Measurements from ENCODE around the gene NDFIP1. TPM values are rescaled to one million over a fixed set of nuclear protein-coding genes. Genes with fewer than 3 reads are reported as not detected.

The NDFIP1 gene
- total and polyA plus RNA-seq, 2 experiments from 2014 or later, result 63.8 to 85.0 TPM

DNA sequence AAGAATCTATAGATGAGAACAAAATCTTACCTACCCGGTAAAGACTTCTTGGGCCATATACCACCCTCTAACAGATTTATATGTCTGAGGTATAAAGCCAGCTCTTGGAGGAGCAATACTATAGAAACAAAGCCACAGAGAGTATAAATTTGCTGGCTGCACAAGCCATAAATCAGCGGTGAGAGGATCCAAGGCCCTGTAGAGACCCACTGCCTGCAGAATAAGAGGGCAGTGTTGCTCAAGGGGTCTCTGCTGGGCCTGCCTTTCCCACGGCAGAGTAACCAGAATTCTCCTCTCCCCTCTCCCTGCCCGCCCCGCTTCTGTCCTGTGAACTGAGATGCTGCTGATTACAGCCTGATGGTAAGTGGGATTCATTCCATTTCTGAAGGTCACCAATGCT is 89.2 kb downstream of the NDFIP1 start:
- no peaks in the 10 kb centered on the region for H3K9me3 ChIP-seq (ENCODE audit: low read depth)
- H3K36me3 ChIP-seq (replicated peaks; ENCODE audit: insufficient read depth, low read depth), result no peaks in the 10 kb centered on the region
- no peak overlapping the region for H3K27ac ChIP-seq
- no peaks in the 10 kb centered on the region for H3K79me2 ChIP-seq
- no peak overlapping the region for H3K4me3 ChIP-seq
- H2AFZ ChIP-seq, result no peak overlapping the region
- no peaks in the 10 kb centered on the region for H4K20me1 ChIP-seq (ENCODE audit: insufficient read depth, poor library complexity, severe bottlenecking)
- no peaks in the 10 kb centered on the region for H3K27me3 ChIP-seq
- TF ChIP-seq, protein P1, sequence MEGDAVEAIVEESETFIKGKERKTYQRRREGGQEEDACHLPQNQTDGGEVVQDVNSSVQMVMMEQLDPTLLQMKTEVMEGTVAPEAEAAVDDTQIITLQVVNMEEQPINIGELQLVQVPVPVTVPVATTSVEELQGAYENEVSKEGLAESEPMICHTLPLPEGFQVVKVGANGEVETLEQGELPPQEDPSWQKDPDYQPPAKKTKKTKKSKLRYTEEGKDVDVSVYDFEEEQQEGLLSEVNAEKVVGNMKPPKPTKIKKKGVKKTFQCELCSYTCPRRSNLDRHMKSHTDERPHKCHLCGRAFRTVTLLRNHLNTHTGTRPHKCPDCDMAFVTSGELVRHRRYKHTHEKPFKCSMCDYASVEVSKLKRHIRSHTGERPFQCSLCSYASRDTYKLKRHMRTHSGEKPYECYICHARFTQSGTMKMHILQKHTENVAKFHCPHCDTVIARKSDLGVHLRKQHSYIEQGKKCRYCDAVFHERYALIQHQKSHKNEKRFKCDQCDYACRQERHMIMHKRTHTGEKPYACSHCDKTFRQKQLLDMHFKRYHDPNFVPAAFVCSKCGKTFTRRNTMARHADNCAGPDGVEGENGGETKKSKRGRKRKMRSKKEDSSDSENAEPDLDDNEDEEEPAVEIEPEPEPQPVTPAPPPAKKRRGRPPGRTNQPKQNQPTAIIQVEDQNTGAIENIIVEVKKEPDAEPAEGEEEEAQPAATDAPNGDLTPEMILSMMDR (IDR thresholded peaks at IDR 0.05; ENCODE audit: poor library complexity), result no peak
- TF ChIP-seq EZH2phosphoT487 (IDR thresholded peaks at IDR 0.05; ENCODE audit: low read depth, severe bottlenecking, unreplicated experiment) (no peak), EZH2 (IDR thresholded peaks at IDR 0.05; ENCODE audit: borderline replicate concordance) (no peak)
- DNase-seq (ENCODE audit: low spot score), result no peak
- H3K4me1 ChIP-seq (ENCODE audit: insufficient read depth), result peaks cover 2% of the 10 kb centered on the region
- WGBS (ENCODE audit: low lambda C conversion rate, missing lambda C conversion rate), result 91% methylated on average over 5 of the region's 5 CpGs
- H3K9me2 ChIP-seq (replicated peaks; ENCODE audit: insufficient read depth), result no peaks in the 10 kb centered on the region
- H3K4me2 ChIP-seq, result no peak overlapping the region

DNA sequence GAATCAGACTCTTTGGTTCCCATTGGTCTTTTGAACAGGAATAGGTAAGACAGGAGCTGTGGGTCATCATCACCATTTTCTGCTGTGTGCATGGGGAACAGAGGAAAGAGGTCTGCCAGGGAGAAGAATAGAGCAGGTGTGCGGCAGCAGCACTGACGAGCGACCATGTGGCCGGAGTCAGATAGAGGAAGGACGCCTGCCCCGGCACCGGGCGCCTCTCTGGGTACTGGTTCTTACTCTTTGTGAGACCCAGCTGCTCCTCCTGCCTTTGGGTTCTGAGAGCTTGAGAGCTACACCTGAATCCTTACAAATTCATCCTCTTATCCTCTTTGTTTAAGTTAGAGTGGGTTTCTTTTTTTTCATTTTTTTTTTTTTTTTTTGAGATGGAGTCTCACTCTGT is 90.8 kb downstream of the NDFIP1 start:
- no peaks in the 10 kb centered on the region for H3K4me1 ChIP-seq (ENCODE audit: insufficient read depth)
- H3K4me3 ChIP-seq, result no peak overlapping the region
- no peaks in the 10 kb centered on the region for H3K36me3 ChIP-seq (replicated peaks; ENCODE audit: insufficient read depth, low read depth)
- DNase-seq (ENCODE audit: low spot score), result no peak
- WGBS (ENCODE audit: low lambda C conversion rate, missing lambda C conversion rate), result 99% methylated on average over 8 of the region's 8 CpGs
- no peak for TF ChIP-seq EZH2 (IDR thresholded peaks at IDR 0.05; ENCODE audit: borderline replicate concordance)
- no peak for TF ChIP-seq EZH2phosphoT487 (IDR thresholded peaks at IDR 0.05; ENCODE audit: low read depth, severe bottlenecking, unreplicated experiment)
- TF ChIP-seq, protein P1 (IDR thresholded peaks at IDR 0.05; ENCODE audit: poor library complexity), result no peak
- H3K9me3 ChIP-seq (ENCODE audit: low read depth), result no peaks in the 10 kb centered on the region
- H3K9me2 ChIP-seq (replicated peaks; ENCODE audit: insufficient read depth), result no peaks in the 10 kb centered on the region
- H3K79me2 ChIP-seq, result no peaks in the 10 kb centered on the region
- H3K27me3 ChIP-seq, result no peaks in the 10 kb centered on the region
- H4K20me1 ChIP-seq (ENCODE audit: insufficient read depth, poor library complexity, severe bottlenecking), result no peaks in the 10 kb centered on the region
- no peak overlapping the region for H3K4me2 ChIP-seq
- no peak overlapping the region for H2AFZ ChIP-seq
- H3K27ac ChIP-seq, result no peak overlapping the region

DNA sequence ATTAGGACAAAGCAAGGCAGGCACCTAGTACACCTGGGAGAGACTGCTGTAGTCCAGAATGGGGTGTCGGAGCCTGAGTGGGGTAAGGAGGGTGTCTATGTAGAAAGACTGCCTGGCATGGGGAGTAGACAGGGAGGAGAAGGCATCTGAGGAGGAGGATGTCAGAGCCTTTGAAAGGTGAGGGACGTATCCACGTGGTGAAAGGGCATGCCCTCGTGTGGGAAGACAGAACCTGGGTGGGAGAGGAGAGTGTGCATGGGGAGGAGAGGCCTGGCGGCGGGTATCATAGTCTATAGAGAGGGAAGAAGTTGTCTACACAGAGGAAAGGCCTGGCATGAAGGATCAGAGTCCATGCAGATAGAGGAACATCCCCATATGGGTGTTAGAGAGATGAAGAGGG is 91.8 kb downstream of the NDFIP1 start:
- H3K27ac ChIP-seq, result no peak overlapping the region
- TF ChIP-seq EZH2 (IDR thresholded peaks at IDR 0.05; ENCODE audit: borderline replicate concordance) (no peak), EZH2phosphoT487 (IDR thresholded peaks at IDR 0.05; ENCODE audit: low read depth, severe bottlenecking, unreplicated experiment) (no peak)
- TF ChIP-seq, protein P1 (IDR thresholded peaks at IDR 0.05; ENCODE audit: poor library complexity), result no peak
- H3K9me2 ChIP-seq (replicated peaks; ENCODE audit: insufficient read depth), result no peaks in the 10 kb centered on the region
- H3K9me3 ChIP-seq (ENCODE audit: low read depth), result no peaks in the 10 kb centered on the region
- H3K27me3 ChIP-seq, result no peaks in the 10 kb centered on the region
- DNase-seq (ENCODE audit: low spot score), result no peak
- no peak overlapping the region for H2AFZ ChIP-seq
- H4K20me1 ChIP-seq (ENCODE audit: insufficient read depth, poor library complexity, severe bottlenecking), result no peaks in the 10 kb centered on the region
- no peak overlapping the region for H3K4me3 ChIP-seq
- no peak overlapping the region for H3K4me2 ChIP-seq
- 63% methylated on average over 6 of the region's 6 CpGs for WGBS (ENCODE audit: low lambda C conversion rate, missing lambda C conversion rate)
- H3K79me2 ChIP-seq, result no peaks in the 10 kb centered on the region
- H3K4me1 ChIP-seq (ENCODE audit: insufficient read depth), result no peaks in the 10 kb centered on the region
- no peaks in the 10 kb centered on the region for H3K36me3 ChIP-seq (replicated peaks; ENCODE audit: insufficient read depth, low read depth)

DNA sequence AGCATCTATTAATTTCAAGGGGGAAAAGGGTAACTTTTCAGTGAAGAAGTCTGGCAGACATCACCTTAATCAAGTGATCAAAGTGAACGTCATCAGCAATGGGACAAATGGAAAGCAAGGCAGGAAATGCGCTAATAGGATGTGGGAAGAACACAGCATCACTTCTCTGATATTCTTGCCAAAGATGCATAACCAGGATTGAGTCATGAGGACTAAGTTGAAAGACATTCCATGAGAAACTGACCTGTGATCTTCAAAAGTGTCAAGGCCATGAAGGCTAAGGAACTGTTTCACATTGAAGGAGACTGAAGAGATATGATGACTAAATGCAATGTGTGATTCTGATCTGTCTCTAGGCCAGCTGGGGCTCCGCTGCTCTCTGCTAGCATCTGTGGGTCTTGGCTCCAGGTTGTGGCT is 92.9 kb downstream of the NDFIP1 start:
- Histone ChIP-seq H3K9me2 (replicated peaks; ENCODE audit: insufficient read depth) (no peaks in the 10 kb centered on the region), H3K4me2 (no peak overlapping the region), H3K4me1 (ENCODE audit: insufficient read depth) (no peaks in the 10 kb centered on the region), H4K20me1 (ENCODE audit: insufficient read depth, poor library complexity, severe bottlenecking) (no peaks in the 10 kb centered on the region), H2AFZ (no peak overlapping the region), H3K36me3 (replicated peaks; ENCODE audit: insufficient read depth, low read depth) (no peaks in the 10 kb centered on the region), H3K27me3 (no peaks in the 10 kb centered on the region), H3K4me3 (no peak overlapping the region), H3K9me3 (ENCODE audit: low read depth) (no peaks in the 10 kb centered on the region), H3K79me2 (no peaks in the 10 kb centered on the region), H3K27ac (no peak overlapping the region)
- no peak for DNase-seq (ENCODE audit: low spot score)
- 90% methylated on average over 3 of the region's 3 CpGs for WGBS (ENCODE audit: low lambda C conversion rate, missing lambda C conversion rate)
- TF ChIP-seq EZH2phosphoT487 (IDR thresholded peaks at IDR 0.05; ENCODE audit: low read depth, severe bottlenecking, unreplicated experiment) (no peak), EZH2 (IDR thresholded peaks at IDR 0.05; ENCODE audit: borderline replicate concordance) (no peak)
- TF ChIP-seq, protein P1 (IDR thresholded peaks at IDR 0.05; ENCODE audit: poor library complexity), result no peak
